Hippocampal formation (tissue), 2 donors: Measurements from ENCODE around the gene NDC80.

ENCODE experiments used
- DNase-seq, 2 donors: peaks; one replicate each; lab custom pipeline; 2025; lab: John Stamatoyannopoulos, UW

The NDC80 gene

DNA sequence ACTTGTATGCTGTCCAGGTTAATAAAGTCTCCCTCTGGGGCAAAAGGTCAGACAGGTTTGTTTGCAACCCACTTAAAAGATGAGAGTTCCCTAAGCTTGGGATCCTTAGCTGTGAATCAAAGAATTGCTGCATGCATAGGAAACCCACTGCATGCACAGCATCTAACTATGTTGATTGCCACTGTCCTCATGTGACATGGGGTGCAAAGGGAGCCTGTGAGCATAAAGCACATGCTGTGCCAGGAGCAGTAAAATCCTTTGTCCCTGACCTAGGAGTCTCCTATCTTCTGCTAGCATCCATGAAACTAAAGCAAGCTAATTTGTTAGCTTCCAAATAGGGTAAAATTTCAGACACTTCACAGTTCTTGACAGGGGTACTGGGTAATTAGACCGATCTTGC lies 13.8 kb upstream of the NDC80 start:
- no peak for DNase-seq

DNA sequence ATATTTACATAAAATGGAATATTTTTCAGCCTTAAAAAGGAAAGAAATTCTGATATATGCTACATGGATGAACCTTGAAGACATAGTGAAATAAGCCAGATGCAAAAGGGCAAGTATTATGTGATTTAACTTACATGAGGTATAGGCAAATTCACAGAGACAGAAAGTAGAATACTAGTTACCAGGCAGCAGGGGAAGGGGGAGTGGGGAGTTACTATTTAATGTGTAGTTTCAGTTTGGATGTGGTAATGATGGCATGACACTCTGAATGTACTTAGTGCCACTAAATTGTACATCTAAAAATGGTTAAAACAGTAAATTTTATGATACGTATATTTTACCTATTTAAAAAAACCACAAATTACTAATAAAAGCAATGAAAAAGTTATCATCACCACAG lies 12.1 kb upstream of the NDC80 start:
- no peak for DNase-seq

DNA sequence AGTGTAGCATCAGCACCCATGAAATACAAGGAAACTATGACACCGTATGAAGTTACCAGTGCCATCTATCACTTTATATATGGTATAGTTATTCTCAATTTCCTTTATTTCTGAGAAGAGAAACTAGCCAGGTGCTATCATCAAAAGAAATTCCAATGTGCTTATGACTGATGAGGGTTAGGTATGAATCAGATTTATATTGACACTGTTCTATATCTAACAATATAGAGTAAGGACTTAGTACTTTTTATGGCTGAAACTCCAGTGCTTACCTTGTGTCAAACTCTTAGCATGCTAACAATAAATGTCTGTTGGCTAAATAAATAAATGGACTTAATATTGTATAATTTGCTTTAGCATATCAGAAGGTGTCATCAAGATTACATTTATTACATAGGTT lies 7.0 kb upstream of the NDC80 start:
- no peak for DNase-seq

DNA sequence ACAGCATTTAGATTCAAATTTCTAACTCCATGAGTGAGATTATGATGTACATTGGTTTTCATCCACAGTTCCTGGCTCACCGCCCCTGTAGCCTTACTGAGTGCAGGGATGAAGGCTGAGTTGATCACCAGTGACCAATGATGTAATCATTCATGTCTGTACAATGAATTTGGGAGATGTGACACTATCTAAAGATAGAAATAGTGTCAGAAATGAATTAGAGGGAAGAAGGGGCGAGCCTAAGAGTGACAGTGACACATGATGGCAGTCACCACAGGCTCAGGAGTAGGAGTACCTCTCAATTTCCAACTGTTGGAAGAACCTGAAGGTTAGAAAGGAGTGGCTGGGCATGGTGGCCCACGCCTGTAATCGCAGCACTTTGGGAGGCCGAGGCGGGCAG lies 3.2 kb upstream of the NDC80 start:
- DNase-seq, result no peak

DNA sequence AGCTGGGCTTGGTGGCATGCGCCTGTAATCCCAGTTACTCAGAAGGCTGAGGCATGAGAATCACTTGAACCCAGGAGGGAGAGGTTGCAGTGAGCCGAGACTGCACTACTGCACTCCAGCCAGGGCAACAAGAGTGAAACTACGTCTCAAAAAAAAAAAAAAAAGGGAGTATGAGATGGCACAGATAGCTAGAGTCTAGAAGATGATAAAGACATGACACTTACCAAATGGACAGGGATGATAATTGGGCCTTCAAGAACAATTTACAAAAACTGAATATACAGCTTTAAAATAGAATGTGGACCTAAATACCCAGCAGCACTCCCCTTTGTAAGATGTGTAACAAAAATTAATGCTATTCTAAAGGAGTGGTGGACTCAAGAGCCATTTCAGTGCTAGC lies 2.8 kb upstream of the NDC80 start:
- DNase-seq, result no peak

- DNase-seq, result no peak
These were observed 1.8 kb upstream of the NDC80 start for GRCh38 chr18:2569338-2570207.

- peak; percentile 62 to 71 for DNase-seq
These were observed 571 bp upstream of the NDC80 start for GRCh38 chr18:2570772-2571199.

GRCh38 chr18:2572171-2572569 lies 813 bp downstream of the NDC80 start:
- no peak for DNase-seq

- DNase-seq, result no peak
These were observed 1.5 kb downstream of the NDC80 start for GRCh38 chr18:2572892-2573291.

- no peak for DNase-seq
These were observed 2.1 kb downstream of the NDC80 start for GRCh38 chr18:2573408-2573807.

DNA sequence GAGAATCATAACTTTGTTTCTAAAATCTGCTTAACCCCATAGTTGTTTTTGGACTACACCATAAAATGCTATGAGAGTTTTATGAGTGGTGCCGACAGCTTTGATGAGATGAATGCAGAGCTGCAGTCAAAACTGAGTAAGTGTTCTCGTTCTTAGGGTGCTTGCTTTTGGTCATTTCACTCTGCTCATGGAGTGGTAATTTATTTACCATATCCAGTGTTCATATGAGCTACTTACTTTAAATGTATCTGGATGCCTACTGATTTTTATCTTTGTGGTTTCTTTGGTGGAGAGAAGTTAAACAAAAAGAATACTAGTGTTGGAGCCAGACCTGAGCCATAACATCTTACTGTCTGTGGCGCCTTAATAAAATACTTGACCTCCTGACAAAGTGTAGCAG lies 16.4 kb downstream of the NDC80 start:
- DNase-seq, result no peak

- no peak for DNase-seq
These were observed 17.4 kb downstream of the NDC80 start for GRCh38 chr18:2588666-2589344.

DNA sequence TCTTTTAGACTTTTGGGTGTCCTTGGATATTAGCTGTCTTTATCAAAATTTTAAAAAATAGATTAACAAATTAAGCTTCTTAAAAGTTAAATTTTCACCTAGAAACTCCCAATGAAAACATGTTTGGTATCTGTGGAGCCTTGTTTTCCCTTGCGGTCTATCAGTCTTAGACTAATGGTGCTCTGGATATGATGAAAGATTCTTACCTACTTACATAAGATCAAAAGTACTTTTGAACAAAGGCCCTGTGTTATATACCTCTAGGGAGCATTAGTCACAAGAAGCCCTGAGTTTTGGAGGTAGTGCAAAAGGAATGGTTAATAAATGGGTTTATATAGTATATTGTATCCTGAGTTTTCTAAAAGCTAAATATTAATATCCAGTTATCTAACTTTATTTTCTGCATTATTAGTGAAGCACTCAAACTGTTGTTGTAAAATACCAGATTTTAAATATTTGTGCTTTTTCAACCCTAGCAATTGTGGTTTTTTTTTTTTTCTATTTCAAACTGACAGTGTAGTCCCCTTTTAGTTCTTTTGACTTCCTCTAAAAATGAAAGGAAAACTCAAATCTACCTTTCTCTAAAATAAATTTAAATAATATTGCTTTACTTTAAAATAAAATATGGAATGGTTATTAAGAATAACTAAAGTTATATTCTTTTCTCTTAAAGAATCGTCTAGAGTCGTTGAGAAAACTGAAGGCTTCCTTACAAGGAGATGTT lies 18.1 kb downstream of the NDC80 start:
- DNase-seq, result no peak

DNA sequence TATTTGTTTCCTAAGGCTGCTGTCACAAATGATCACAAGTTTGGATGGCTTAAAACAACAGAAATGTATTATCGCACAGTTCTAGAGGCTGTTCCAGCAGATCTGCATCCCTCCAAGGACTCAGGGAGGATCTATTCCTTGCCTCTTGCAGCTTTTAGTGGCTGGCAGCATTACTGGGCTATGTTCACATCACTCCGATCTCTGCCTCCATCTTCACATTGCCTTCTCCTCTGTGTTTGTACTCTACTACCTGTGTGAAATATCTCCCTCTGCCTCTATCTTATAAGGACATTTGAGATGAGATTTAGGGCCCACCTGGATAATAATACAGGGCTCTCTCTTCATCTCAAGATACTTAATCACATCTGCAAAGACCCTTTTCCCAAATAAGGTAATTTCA lies 18.9 kb downstream of the NDC80 start:
- no peak for DNase-seq

GRCh38 chr18:2597639-2598038 lies 26.3 kb downstream of the NDC80 start:
- no peak for DNase-seq

DNA sequence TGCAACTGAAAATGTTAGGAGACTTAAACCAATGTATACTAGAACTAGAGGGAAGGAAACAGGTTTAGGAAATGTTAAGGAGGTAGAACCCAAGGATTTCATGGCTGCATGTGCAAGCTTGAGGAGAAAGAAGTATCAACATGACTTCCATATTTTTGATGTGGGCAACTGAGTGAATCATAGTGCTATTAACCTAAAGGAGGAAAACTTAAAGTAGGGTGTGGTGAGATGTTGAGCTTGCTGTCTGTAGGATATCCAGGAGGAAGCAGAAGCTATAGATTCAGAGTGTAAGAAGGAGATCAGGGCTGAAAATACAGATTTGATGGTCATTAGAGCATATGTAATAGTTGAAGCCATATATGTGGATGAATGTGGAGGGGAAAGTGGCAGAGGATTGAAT lies 31.5 kb downstream of the NDC80 start:
- DNase-seq, result no peak

DNA sequence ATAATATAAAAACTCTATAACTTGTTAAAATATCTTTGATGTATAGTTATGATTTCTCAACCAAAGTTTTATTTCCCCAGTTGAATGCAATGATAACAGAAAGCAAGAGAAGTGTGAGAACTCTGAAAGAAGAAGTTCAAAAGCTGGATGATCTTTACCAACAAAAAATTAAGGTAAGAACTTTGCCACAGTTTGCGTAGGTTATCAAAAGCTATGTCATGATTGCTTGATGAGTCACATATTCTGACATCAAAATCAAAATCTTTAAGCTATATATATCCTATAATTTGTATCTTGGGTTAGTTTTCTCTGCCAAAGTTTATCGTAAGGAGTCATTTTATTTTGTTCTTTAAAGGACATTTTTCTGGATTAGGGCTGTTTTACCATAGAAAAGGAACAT lies 35.0 kb downstream of the NDC80 start:
- no peak for DNase-seq

DNA sequence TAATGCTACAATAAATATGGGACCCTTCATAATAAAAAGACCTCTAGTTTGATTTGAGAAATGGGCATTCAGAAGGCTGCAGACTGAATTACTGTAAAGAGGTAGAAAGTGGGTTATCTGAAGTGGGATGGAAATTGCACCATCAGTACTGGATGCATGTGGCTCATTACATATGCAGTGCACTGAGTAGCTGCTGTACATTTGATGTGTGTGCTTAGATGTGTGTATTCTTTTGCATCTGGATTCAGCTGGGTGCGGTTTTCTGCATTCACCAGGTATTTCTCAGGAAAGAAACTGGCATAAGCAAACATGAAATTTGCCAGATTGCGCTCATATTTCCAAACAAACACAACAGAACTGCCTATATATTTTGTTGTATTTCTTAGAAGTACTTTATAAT lies 38.2 kb downstream of the NDC80 start:
- no peak for DNase-seq

GRCh38 chr18:2610549-2610948 lies 39.2 kb downstream of the NDC80 start:
- DNase-seq, result no peak

DNA sequence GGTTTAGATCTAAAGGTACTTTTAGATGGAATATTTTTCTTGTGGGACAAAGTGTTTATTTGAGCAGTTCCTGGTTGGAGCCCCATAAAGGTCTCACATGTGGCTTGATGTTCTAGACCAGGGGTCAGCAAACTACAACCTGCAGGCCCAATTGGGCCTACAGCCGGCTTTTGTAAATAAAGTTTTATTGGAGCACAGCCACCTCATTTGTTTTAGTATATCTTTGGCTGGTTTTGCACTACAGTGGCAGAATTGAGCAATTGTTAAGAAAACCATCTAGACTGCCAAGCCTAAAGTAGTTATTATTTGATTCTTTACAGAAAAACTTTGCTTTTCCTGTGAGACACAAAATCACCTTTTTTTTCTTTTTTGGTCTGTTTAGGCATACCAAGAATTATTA lies 41.6 kb downstream of the NDC80 start:
- DNase-seq, result no peak

DNA sequence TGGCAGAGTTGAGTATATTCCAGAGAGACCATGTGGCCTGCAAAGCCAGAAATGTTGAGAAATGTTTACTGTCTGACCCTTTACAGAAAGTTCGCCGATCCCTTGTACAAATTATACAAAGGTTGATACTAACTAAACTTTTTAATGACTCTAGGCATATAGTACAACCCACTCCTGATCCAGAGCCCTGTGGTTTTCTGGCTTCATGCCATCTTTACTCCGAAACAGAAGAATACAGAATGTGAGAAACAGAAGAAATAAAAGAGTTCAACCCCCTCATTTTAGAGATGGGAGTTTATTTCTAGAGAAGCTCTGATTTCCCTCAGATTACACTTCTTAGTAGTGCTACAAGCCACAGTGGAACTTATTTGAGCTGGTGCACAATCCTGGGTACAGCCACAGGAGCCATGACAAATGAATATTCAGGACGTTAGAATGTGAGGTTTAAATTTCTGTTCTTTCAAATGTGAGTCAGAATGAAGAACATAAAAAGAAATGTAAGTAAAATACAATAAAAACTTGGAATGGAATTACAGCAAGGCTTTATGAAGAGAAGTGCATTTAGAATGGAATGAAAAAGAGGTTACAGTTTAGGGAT lies 46.1 kb downstream of the NDC80 start:
- no peak for DNase-seq

GRCh38 chr18:2618009-2618408 lies 46.7 kb downstream of the NDC80 start:
- DNase-seq, result no peak
